Psoas muscle (tissue), 8 donors: Measurements from ENCODE around the gene TBC1D22A. TPM values are rescaled to one million over a fixed set of nuclear protein-coding genes. Genes with fewer than 3 reads are reported as not detected.

Experiments used
- ATAC-seq, 4 donors: fragments of 200-7000 bp; cut with Tn5 transposase; one replicate each; pipeline ENCODE4 v1.9.1; 2020; ENCODE audit warnings: moderate library complexity in 3 of 4, mild to moderate bottlenecking in 2 of 4
- DNase-seq, 2 donors: peaks; one replicate each; pipeline ENCODE4 v3.0.0-alpha.2; 2020
- H3K27ac ChIP-seq: fragments of 200-600 bp; one replicate; pipeline ENCODE4 v1.8.0; 2022
- H3K27me3 ChIP-seq, 3 donors: fragments of 200-600 bp in 1 of 3; one replicate each; pipeline versions ENCODE4 v1.6.1 to v1.8.0; 2013 to 2022; ENCODE audit warnings: low read length in 2 of 3, mild to moderate bottlenecking in 2 of 3, moderate library complexity in 1 of 3; ENCODE audit not compliant: insufficient read depth in 3 of 3
- H3K36me3 ChIP-seq, 2 donors: fragments of 200-600 bp in 1 of 2; one replicate each; pipeline versions ENCODE4 v1.6.1 to v1.8.0; 2013 to 2022; ENCODE audit warnings: low read depth in 1 of 2, mild to moderate bottlenecking in 1 of 2, moderate library complexity in 1 of 2; ENCODE audit not compliant: insufficient read depth in 1 of 2
- H3K4me1 ChIP-seq: fragments of 200-600 bp; one replicate; pipeline ENCODE4 v1.8.0; 2022
- H3K4me3 ChIP-seq: fragments of 200-600 bp; one replicate; pipeline ENCODE4 v1.8.0; 2022; ENCODE audit warnings: mild to moderate bottlenecking
- H3K9me3 ChIP-seq: fragments of 200-600 bp; one replicate; pipeline ENCODE4 v1.8.0; 2022
- WGBS, 3 donors: extraction: QIAGEN DNeasy Blood & Tissue Kit; methylation state at CpG; one replicate each; pipeline versions ENCODE4 v1.1.6 to v1.1.7; 2013; 5-methylcytosine and 5-hydroxymethylcytosine counted together
- intact Hi-C, 2 donors: fragments of 100-400 bp; cut with DNase I; formaldehyde crosslinking; loops; one replicate each; pipeline versions ENCODE4 v1.11.0 to v1.14.2; 2022
- polyA plus RNA-seq, 3 donors: library from polyadenylated mRNA; stranded (reverse); fragments of 200-250 nt; gene quantifications; one replicate each; pipeline ENCODE4 v1.2.3, GENCODE V29; 2013
- total RNA-seq, 4 donors: library from RNA; stranded (reverse); fragmentation: NEBNext Ultra II Directional in 2 of 4; extraction: Animal tissue kit (Norgen Biotek cat#: 25700) in 2 of 4; gene quantifications; one replicate each; pipeline versions ENCODE4 v1.2.1 to v1.2.4, GENCODE V29; 2021 to 2023
- TF ChIP-seq, protein P1 (sequence below): fragments of 200-600 bp; IDR thresholded peaks from one replicate; pipeline ENCODE4 v1.8.0; 2022; ENCODE audit warnings: antibody characterized with exemption
- donor health status: healthy with polysubstance abuse.
- donor health status: DM: no; HTN: no; CAD: no; lungs with moderate emphysema.
- donor health status: Bipolar disorder and iron deficiency.
- donor health status: healthy.
- donor health status: DM: yes; HTN: yes; CAD: no.
- donor health status: DM: no; HTN: no; CAD: no.
- donor health status: DM: no; HTN: no; CAD: no.
- donor health status: DM: yes; HTN: yes; CAD: no.

TBC1D22A gene
- total and polyA plus RNA-seq, 7 donors = 11.7 to 25.0 (median 18.9) TPM

- Histone ChIP-seq H3K4me1 (peaks cover 4% of the 10 kb centered on the region), H3K36me3 (no peaks in the 10 kb centered on the region), H3K27me3 (no peaks in the 10 kb centered on the region), H3K9me3 (no peaks in the 10 kb centered on the region), H3K4me3 (no peak overlapping the region), H3K27ac (no peak overlapping the region)
- no peak for DNase-seq
- 88 to 92% (median 92%) methylated on average over 16 of the region's 16 CpGs for WGBS, 3 donors
- ATAC-seq = no peak
- intact Hi-C loops = no loop called here
- TF ChIP-seq, protein P1, sequence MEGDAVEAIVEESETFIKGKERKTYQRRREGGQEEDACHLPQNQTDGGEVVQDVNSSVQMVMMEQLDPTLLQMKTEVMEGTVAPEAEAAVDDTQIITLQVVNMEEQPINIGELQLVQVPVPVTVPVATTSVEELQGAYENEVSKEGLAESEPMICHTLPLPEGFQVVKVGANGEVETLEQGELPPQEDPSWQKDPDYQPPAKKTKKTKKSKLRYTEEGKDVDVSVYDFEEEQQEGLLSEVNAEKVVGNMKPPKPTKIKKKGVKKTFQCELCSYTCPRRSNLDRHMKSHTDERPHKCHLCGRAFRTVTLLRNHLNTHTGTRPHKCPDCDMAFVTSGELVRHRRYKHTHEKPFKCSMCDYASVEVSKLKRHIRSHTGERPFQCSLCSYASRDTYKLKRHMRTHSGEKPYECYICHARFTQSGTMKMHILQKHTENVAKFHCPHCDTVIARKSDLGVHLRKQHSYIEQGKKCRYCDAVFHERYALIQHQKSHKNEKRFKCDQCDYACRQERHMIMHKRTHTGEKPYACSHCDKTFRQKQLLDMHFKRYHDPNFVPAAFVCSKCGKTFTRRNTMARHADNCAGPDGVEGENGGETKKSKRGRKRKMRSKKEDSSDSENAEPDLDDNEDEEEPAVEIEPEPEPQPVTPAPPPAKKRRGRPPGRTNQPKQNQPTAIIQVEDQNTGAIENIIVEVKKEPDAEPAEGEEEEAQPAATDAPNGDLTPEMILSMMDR = no peak
Measured at GRCh38 chr22:46853191-46853590, 90.7 kb downstream of the TBC1D22A start.

- H3K27ac ChIP-seq = no peak overlapping the region
- TF ChIP-seq, protein P1 = no peak
- H3K27me3 ChIP-seq = no peaks in the 10 kb centered on the region
- no peaks in the 10 kb centered on the region for H3K4me1 ChIP-seq
- intact Hi-C loops = no loop called here
- WGBS, 3 donors = 74 to 75% (median 75%) methylated on average over 18 of the region's 18 CpGs
- no peak overlapping the region for H3K4me3 ChIP-seq
- no peaks in the 10 kb centered on the region for H3K36me3 ChIP-seq
- H3K9me3 ChIP-seq = no peaks in the 10 kb centered on the region
- ATAC-seq (peak in 2 of 4 donors; percentile 56), DNase-seq (no peak)
Measured at GRCh38 chr22:46854125-46854870, 91.8 kb downstream of the TBC1D22A start.

GRCh38 chr22:46855681-46856080 lies 93.2 kb downstream of the TBC1D22A start:
- ATAC-seq = no peak
- H3K9me3 ChIP-seq = no peaks in the 10 kb centered on the region
- H3K27ac ChIP-seq = no peak overlapping the region
- intact Hi-C loops = no loop called here
- H3K36me3 ChIP-seq = no peaks in the 10 kb centered on the region
- H3K4me1 ChIP-seq = no peaks in the 10 kb centered on the region
- TF ChIP-seq, protein P1 = no peak
- 91 to 94% (median 93%) methylated on average over 12 of the region's 12 CpGs for WGBS, 3 donors
- no peak overlapping the region for H3K4me3 ChIP-seq
- no peak for DNase-seq
- no peaks in the 10 kb centered on the region for H3K27me3 ChIP-seq

DNA sequence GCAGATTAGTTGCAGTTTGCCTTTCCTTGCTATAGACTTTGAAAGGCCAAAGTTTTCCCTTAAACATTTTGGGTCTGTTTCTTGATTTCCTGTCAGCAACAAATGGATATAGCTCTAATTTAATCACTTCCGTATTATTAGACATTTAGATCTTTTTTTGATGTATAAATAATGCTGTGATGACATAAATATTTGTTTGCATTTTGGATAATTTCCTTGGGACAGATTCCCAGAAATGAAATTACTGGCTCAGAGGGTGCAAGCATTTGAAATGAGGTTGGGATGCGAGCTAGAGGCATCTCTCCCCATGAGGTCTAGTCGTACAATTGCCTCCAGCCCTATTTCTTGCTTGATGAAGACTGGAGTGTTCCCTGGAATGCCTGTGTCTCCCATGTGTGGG lies 94.2 kb downstream of the TBC1D22A start:
- DNase-seq = no peak
- no peak for ATAC-seq
- Histone ChIP-seq H3K27me3 (no peaks in the 10 kb centered on the region), H3K4me1 (no peaks in the 10 kb centered on the region), H3K36me3 (no peaks in the 10 kb centered on the region), H3K9me3 (no peaks in the 10 kb centered on the region), H3K4me3 (no peak overlapping the region), H3K27ac (no peak overlapping the region)
- TF ChIP-seq, protein P1 = no peak
- intact Hi-C loops = no loop called here
- 87 to 92% (median 91%) methylated on average over 3 of the region's 3 CpGs for WGBS, 3 donors
